NB4 (cell line): ENCODE results near the gene SLC25A31.

Source experiments
- DNase-seq: peaks from one replicate; pipeline ENCODE4 v3.0.0; 2010; ENCODE audit warnings: low read depth
- H3K4me3 ChIP-seq: one replicate; pipeline ENCODE4 v1.5.1; 2011; ENCODE audit warnings: mild to moderate bottlenecking, low read depth, low read length, moderate library complexity
- CTCF ChIP-seq: IDR thresholded peaks from one replicate; pipeline ENCODE4 v1.5.1; 2012; ENCODE audit warnings: low read depth, low read length
- MYC ChIP-seq: IDR thresholded peaks from 2 replicates; pipeline ENCODE4 v1.6.1; 2011; ENCODE audit warnings: low read depth, low read length
- POLR2A ChIP-seq: IDR thresholded peaks from 2 replicates; pipeline ENCODE4 v1.6.1; 2011; ENCODE audit warnings: mild to moderate bottlenecking; ENCODE audit not compliant: insufficient read length; ENCODE audit errors: extremely low read depth
- TF ChIP-seq, protein P1 (sequence below): IDR thresholded peaks from 2 replicates; pipeline ENCODE4 v1.6.1; 2011; ENCODE audit warnings: low read depth, low read length

Gene SLC25A31

GRCh38 chr4:127709456-127709855, 20.7 kb upstream of the SLC25A31 start:
- DNase-seq, result no peak
- H3K4me3 ChIP-seq, result no peak overlapping the region
- no peak for TF ChIP-seq MYC
- TF ChIP-seq, protein P1, sequence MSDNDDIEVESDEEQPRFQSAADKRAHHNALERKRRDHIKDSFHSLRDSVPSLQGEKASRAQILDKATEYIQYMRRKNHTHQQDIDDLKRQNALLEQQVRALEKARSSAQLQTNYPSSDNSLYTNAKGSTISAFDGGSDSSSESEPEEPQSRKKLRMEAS, result no peak
- TF ChIP-seq POLR2A, result no peak
- TF ChIP-seq CTCF, result no peak

- DNase-seq, result no peak
- H3K4me3 ChIP-seq, result no peak overlapping the region
- no peak for TF ChIP-seq MYC
- TF ChIP-seq CTCF, result no peak
- no peak for TF ChIP-seq POLR2A
- TF ChIP-seq, protein P1, result no peak
Measured at GRCh38 chr4:127731406-127731805, 1.2 kb downstream of the SLC25A31 start.

DNA sequence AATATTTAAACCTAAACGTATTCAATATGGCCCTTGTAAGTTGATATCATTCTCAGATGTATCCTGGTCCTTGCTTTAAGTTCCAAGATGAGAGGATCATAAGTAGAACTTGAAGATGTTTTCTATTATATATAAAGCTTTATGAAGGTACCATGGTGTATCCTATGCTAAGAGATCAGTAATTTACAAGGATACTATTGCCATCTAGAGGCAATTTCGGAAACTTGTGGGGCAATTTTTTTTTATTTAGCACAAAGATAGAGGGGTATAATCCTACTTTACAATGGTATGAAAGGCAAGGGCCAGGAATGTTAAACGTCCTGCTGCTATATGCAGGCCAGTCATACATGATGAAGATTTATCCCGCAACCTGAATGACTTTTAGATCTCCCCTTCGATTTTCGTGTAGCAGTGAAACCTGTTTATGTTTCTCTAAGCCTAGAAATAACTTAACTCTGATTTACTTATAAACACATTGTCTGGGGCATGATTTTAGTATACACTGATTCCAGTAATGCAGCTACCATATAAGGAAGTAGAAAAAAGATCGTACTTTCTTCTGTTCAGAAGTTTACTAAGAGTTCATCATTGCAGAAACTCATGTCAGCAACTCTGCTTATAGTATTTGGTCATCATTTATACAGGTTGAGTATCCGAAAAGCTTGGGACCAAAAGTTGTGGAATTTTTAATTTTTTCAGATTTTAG, 2.6 kb downstream of the SLC25A31 start:
- peak; percentile 46 for DNase-seq
- H3K4me3 ChIP-seq, result no peak overlapping the region
- TF ChIP-seq POLR2A (no peak), CTCF (peak; percentile 26), MYC (no peak)
- TF ChIP-seq, protein P1, result no peak

DNA sequence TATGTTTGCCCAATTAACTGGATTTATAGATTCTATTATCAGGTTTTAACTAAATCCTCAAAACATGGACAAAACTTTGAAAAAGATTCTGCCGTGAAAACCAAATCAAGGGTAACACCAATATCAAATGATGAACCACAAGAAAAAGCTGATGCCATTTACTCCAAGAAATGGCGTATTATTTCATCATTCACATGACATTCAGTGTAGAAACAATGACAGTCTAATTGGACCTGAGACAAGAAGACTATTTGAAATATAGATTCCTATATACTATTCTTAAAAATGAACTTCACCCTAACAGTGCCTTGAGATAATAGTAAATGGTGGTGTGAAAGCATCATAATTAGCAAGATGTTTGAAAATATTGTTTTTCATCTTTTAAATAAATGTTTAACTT, 4.8 kb downstream of the SLC25A31 start:
- no peak for DNase-seq
- H3K4me3 ChIP-seq, result no peak overlapping the region
- TF ChIP-seq CTCF, result no peak

DNA sequence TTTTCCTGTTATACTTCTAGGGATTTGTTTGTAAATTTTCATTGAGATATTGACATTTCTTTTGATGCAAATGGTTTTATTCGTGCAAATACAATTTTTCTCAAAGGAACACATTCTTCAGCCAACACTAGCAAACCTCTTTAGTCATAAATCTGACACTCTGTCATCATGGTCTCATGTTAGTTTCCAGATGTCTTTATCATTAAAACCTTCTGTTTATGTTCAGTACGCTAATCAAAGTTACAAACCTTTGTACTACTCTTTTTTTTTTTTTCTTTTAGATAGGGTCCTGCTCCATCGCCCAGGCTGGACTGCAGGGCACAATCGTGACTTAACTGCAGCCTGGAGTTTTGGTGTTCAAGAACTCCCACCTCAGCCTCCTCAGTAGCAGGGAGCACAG, 7.1 kb downstream of the SLC25A31 start:
- no peak for DNase-seq
- H3K4me3 ChIP-seq, result no peak overlapping the region
- TF ChIP-seq POLR2A, result no peak
- TF ChIP-seq CTCF, result no peak
- TF ChIP-seq, protein P1, result no peak
- TF ChIP-seq MYC, result no peak

GRCh38 chr4:127741247-127741646, 11.0 kb downstream of the SLC25A31 start:
- no peak overlapping the region for H3K4me3 ChIP-seq
- no peak for TF ChIP-seq POLR2A
- TF ChIP-seq, protein P1, result no peak
- TF ChIP-seq CTCF, result no peak
- no peak for TF ChIP-seq MYC
- DNase-seq, result no peak
